HG02840 (cell line): ENCODE results near the gene STARD8.

Source experiments
- ATAC-seq: cut with Tn5 transposase; IDR thresholded peaks from one replicate; pipeline ENCODE4 v1.9.1; 2021; ENCODE audit warnings: mild to moderate bottlenecking, moderate library complexity, moderate number of reproducible peaks; ENCODE audit not compliant: unreplicated experiment, low FRiP score

STARD8 gene

GRCh38 chrX:68710870-68711576 lies 63.6 kb downstream of the STARD8 start:
- no peak for ATAC-seq

GRCh38 chrX:68711845-68712244 lies 64.4 kb downstream of the STARD8 start:
- no peak for ATAC-seq

GRCh38 chrX:68714856-68715255 lies 67.4 kb downstream of the STARD8 start:
- no peak for ATAC-seq

GRCh38 chrX:68717196-68717595 lies 69.7 kb downstream of the STARD8 start:
- no peak for ATAC-seq

GRCh38 chrX:68717663-68718442 lies 70.4 kb downstream of the STARD8 start:
- no peak for ATAC-seq

- ATAC-seq: no peak
These were observed 71.0 kb downstream of the STARD8 start for GRCh38 chrX:68718443-68718820.

GRCh38 chrX:68719181-68719903 lies 71.9 kb downstream of the STARD8 start:
- ATAC-seq: no peak

- no peak for ATAC-seq
These were observed 72.6 kb downstream of the STARD8 start for GRCh38 chrX:68719904-68720614.

GRCh38 chrX:68720851-68721250 lies 73.4 kb downstream of the STARD8 start:
- no peak for ATAC-seq

GRCh38 chrX:68721546-68721945 lies 74.1 kb downstream of the STARD8 start:
- no peak for ATAC-seq

GRCh38 chrX:68721991-68722860 lies 74.8 kb downstream of the STARD8 start:
- ATAC-seq: no peak

GRCh38 chrX:68723491-68724155 lies 76.2 kb downstream of the STARD8 start:
- ATAC-seq: no peak

- ATAC-seq: no peak
These were observed 77.1 kb downstream of the STARD8 start for GRCh38 chrX:68724531-68725020.

GRCh38 chrX:68725756-68726365 lies 78.4 kb downstream of the STARD8 start:
- ATAC-seq: no peak

GRCh38 chrX:68726366-68726765 lies 78.9 kb downstream of the STARD8 start:
- no peak for ATAC-seq

- ATAC-seq: no peak
These were observed 80.2 kb downstream of the STARD8 start for GRCh38 chrX:68727696-68728095.

GRCh38 chrX:68728186-68728585 lies 80.7 kb downstream of the STARD8 start:
- no peak for ATAC-seq

- ATAC-seq: no peak
These were observed 83.8 kb downstream of the STARD8 start for GRCh38 chrX:68731254-68731653.
